Liver (tissue), 9 donors: ENCODE data around the gene UNC5CL. TPM values are rescaled to one million over a fixed set of nuclear protein-coding genes. Genes with fewer than 3 reads are reported as not detected.

Experiments used
- DNase-seq: peaks from one replicate; pipeline ENCODE4 v3.0.0-alpha.2; 2017; ENCODE audit warnings: low spot score
- H3K27ac ChIP-seq, 2 donors: one replicate each; pipeline ENCODE4 v1.7.0; 2013; ENCODE audit warnings: inconsistent platforms in 2 of 2, low read length in 2 of 2, control low read depth in 1 of 2, low read depth in 1 of 2, mild to moderate bottlenecking in 1 of 2
- H3K27me3 ChIP-seq, 4 donors: one replicate each; pipeline versions ENCODE4 v1.6.1 to v1.7.0; 2013; ENCODE audit warnings: low read length in 3 of 4, inconsistent platforms in 1 of 4, mild to moderate bottlenecking in 1 of 4, moderate library complexity in 1 of 4; ENCODE audit not compliant: control insufficient read depth in 4 of 4, insufficient read depth in 4 of 4
- H3K36me3 ChIP-seq, 4 donors: one replicate each; pipeline versions ENCODE4 v1.6.1 to v1.7.0; 2013; ENCODE audit warnings: low read length in 3 of 4, mild to moderate bottlenecking in 3 of 4, low read depth in 1 of 4, moderate library complexity in 1 of 4; ENCODE audit not compliant: control insufficient read depth in 4 of 4, insufficient read depth in 3 of 4
- H3K4me1 ChIP-seq, 4 donors: one replicate each; pipeline versions ENCODE4 v1.6.1 to v1.7.0; 2013; ENCODE audit warnings: low read length in 3 of 4, mild to moderate bottlenecking in 3 of 4, moderate library complexity in 1 of 4; ENCODE audit not compliant: control insufficient read depth in 4 of 4, insufficient read depth in 4 of 4
- H3K4me3 ChIP-seq, 3 donors: one replicate each; pipeline versions ENCODE4 v1.6.1 to v1.7.0; 2013; ENCODE audit warnings: low read length in 3 of 3, control low read depth in 1 of 3, low read depth in 1 of 3, mild to moderate bottlenecking in 1 of 3
- H3K9ac ChIP-seq, 2 donors: one replicate each; pipeline ENCODE4 v1.7.0; 2013; ENCODE audit warnings: low read length in 2 of 2, mild to moderate bottlenecking in 2 of 2, moderate library complexity in 2 of 2, control low read depth in 1 of 2, low read depth in 1 of 2
- H3K9me3 ChIP-seq, 4 donors: one replicate each; pipeline versions ENCODE4 v1.6.1 to v1.7.0; 2013; ENCODE audit warnings: low read length in 3 of 4; ENCODE audit not compliant: control insufficient read depth in 4 of 4
- HNF4A ChIP-seq, 2 donors: conservative IDR thresholded peaks; 2 replicates each; pipeline ENCODE4 v1.6.1; 2016; ENCODE audit warnings: antibody characterized with exemption in 2 of 2, mild to moderate bottlenecking in 2 of 2
- HNF4G ChIP-seq: IDR thresholded peaks from 2 replicates; pipeline ENCODE4 v1.6.1; 2016; ENCODE audit warnings: antibody characterized with exemption
- JUND ChIP-seq, 2 donors: IDR thresholded peaks; 2 replicates each; pipeline ENCODE4 v1.6.1; 2016; ENCODE audit warnings: antibody characterized with exemption in 2 of 2
- NR2F2 ChIP-seq: IDR thresholded peaks from 2 replicates; pipeline ENCODE4 v1.6.1; 2016; ENCODE audit warnings: antibody characterized with exemption
- RXRA ChIP-seq, 2 donors: IDR thresholded peaks; 2 replicates each; pipeline ENCODE4 v1.6.1; 2017 to 2018; ENCODE audit warnings: antibody characterized with exemption in 2 of 2, mild to moderate bottlenecking in 1 of 2
- SP1 ChIP-seq: IDR thresholded peaks from 2 replicates; pipeline ENCODE4 v1.6.1; 2018; ENCODE audit warnings: antibody characterized with exemption, mild to moderate bottlenecking
- TAF1 ChIP-seq: conservative IDR thresholded peaks from 2 replicates; pipeline ENCODE4 v1.6.1; 2016; ENCODE audit warnings: antibody characterized with exemption, mild to moderate bottlenecking
- WGBS: extraction: QIAGEN DNeasy Blood & Tissue Kit; methylation state at CpG from one replicate; pipeline ENCODE4 v1.1.7; 2013; 5-methylcytosine and 5-hydroxymethylcytosine counted together
- polyA plus RNA-seq, 2 donors: library from polyadenylated mRNA; stranded (reverse) in 1 of 2; unstranded in 1 of 2; fragments of 200-250 nt in 1 of 2; fragments of >200 nt in 1 of 2; fragmentation: Nextera tagmentation in 1 of 2; extraction: Ambion mirVana in 1 of 2; gene quantifications; one replicate each; pipeline versions ENCODE4 v1.2.1 to v1.2.3, GENCODE V29; 2013 to 2015
- total RNA-seq, 2 donors: library from RNA; depleted of rRNA; stranded (reverse); fragments of >200 nt; gene quantifications; one replicate each; pipeline ENCODE4 v1.2.3, GENCODE V29; 2014
- TF ChIP-seq, protein P1 (sequence below): IDR thresholded peaks from 2 replicates; pipeline ENCODE4 v1.6.1; 2016; ENCODE audit warnings: antibody characterized with exemption
- TF ChIP-seq, protein P2 (sequence below): IDR thresholded peaks from 2 replicates; pipeline ENCODE4 v1.6.1; 2016; ENCODE audit warnings: antibody characterized with exemption
- TF ChIP-seq, protein P3 (sequence below): fragments of 150-350 bp; IDR thresholded peaks from 2 replicates; pipeline ENCODE4 v1.5.1; 2017; ENCODE audit warnings: improper control_type of control experiment, low read depth, low read length; ENCODE audit not compliant: missing input control
- donor health status: healthy.
- donor health status: healthy.
- donor health status: healthy.
- donor health status: healthy.
- donor health status: healthy.

UNC5CL gene
- total and polyA plus RNA-seq, 4 donors, result 4.7 to 41.9 (median 17.2) TPM

- TF ChIP-seq JUND (IDR thresholded peaks at IDR 0.05), result no peak
- TF ChIP-seq, protein P1, sequence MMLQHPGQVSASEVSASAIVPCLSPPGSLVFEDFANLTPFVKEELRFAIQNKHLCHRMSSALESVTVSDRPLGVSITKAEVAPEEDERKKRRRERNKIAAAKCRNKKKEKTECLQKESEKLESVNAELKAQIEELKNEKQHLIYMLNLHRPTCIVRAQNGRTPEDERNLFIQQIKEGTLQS, result no peak
- no peak for TF ChIP-seq SP1
- no peak for TF ChIP-seq TAF1
- no peak for TF ChIP-seq HNF4G
- DNase-seq, result no peak
- 91% methylated on average over 2 of the region's 2 CpGs for WGBS
- Histone ChIP-seq H3K36me3 (no peaks in the 10 kb centered on the region), H3K27ac (no peak overlapping the region), H3K4me3 (no peak overlapping the region), H3K27me3 (no peaks in the 10 kb centered on the region), H3K9me3 (peaks cover 0 to 1% (median 0%) of the 10 kb centered on the region in 4 donors), H3K9ac (no peak overlapping the region), H3K4me1 (no peaks in the 10 kb centered on the region)
These were observed 60.2 kb downstream of the UNC5CL start for GRCh38 chr6:40978687-40979289.

GRCh38 chr6:40977695-40978094 is 61.3 kb downstream of the UNC5CL start:
- DNase-seq, result no peak
- Histone ChIP-seq H3K9me3 (peaks cover 0 to 1% (median 0%) of the 10 kb centered on the region in 4 donors), H3K36me3 (no peaks in the 10 kb centered on the region), H3K4me3 (no peak overlapping the region), H3K4me1 (no peaks in the 10 kb centered on the region), H3K27me3 (no peaks in the 10 kb centered on the region), H3K27ac (no peak overlapping the region), H3K9ac (no peak overlapping the region)
- WGBS, result 72% methylated on average over 2 of the region's 2 CpGs
- no peak for TF ChIP-seq HNF4G

- no peak for DNase-seq
- Histone ChIP-seq H3K36me3 (no peaks in the 10 kb centered on the region), H3K4me1 (no peaks in the 10 kb centered on the region), H3K27me3 (no peaks in the 10 kb centered on the region), H3K9me3 (peaks cover 0 to 1% (median 0%) of the 10 kb centered on the region in 4 donors), H3K9ac (no peak overlapping the region), H3K4me3 (no peak overlapping the region), H3K27ac (no peak overlapping the region)
- TF ChIP-seq RXRA (IDR thresholded peaks at IDR 0.05) (no peak), TAF1 (no peak), NR2F2 (no peak), HNF4A (conservative IDR thresholded peaks at IDR 0.05) (no peak)
- TF ChIP-seq, protein P2, sequence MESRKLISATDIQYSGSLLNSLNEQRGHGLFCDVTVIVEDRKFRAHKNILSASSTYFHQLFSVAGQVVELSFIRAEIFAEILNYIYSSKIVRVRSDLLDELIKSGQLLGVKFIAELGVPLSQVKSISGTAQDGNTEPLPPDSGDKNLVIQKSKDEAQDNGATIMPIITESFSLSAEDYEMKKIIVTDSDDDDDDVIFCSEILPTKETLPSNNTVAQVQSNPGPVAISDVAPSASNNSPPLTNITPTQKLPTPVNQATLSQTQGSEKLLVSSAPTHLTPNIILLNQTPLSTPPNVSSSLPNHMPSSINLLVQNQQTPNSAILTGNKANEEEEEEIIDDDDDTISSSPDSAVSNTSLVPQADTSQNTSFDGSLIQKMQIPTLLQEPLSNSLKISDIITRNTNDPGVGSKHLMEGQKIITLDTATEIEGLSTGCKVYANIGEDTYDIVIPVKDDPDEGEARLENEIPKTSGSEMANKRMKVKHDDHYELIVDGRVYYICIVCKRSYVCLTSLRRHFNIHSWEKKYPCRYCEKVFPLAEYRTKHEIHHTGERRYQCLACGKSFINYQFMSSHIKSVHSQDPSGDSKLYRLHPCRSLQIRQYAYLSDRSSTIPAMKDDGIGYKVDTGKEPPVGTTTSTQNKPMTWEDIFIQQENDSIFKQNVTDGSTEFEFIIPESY, result no peak
- TF ChIP-seq, protein P3, sequence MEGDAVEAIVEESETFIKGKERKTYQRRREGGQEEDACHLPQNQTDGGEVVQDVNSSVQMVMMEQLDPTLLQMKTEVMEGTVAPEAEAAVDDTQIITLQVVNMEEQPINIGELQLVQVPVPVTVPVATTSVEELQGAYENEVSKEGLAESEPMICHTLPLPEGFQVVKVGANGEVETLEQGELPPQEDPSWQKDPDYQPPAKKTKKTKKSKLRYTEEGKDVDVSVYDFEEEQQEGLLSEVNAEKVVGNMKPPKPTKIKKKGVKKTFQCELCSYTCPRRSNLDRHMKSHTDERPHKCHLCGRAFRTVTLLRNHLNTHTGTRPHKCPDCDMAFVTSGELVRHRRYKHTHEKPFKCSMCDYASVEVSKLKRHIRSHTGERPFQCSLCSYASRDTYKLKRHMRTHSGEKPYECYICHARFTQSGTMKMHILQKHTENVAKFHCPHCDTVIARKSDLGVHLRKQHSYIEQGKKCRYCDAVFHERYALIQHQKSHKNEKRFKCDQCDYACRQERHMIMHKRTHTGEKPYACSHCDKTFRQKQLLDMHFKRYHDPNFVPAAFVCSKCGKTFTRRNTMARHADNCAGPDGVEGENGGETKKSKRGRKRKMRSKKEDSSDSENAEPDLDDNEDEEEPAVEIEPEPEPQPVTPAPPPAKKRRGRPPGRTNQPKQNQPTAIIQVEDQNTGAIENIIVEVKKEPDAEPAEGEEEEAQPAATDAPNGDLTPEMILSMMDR, result no peak
- WGBS, result 88% methylated on average over 4 of the region's 4 CpGs
These were observed 61.9 kb downstream of the UNC5CL start for GRCh38 chr6:40977085-40977484.

Other genes starting within 250 kb of the UNC5CL start
- 10 to 100 TPM in 1 of 2 donors, under 1 TPM in 1; 0.25 to 64.9 TPM for gene TSPO2, start 3.2 kb upstream of the UNC5CL start, total RNA-seq
- gene TSPO2, start 3.2 kb upstream of the UNC5CL start, polyA plus RNA-seq, result under 1 TPM; 0.39 to 0.46 TPM
- 1 to 10 TPM in 1 of 2 donors, not detected in 1; 1.6 TPM for gene APOBEC2, start 14.0 kb upstream of the UNC5CL start, total RNA-seq
- 1 to 10 TPM in 1 of 2 donors, not detected in 1; 2.3 TPM for gene APOBEC2, start 14.0 kb upstream of the UNC5CL start, polyA plus RNA-seq
- 10 to 100 TPM; 20.1 to 25.1 TPM for gene OARD1, start 33.1 kb upstream of the UNC5CL start, total RNA-seq
- gene OARD1, start 33.1 kb upstream of the UNC5CL start, polyA plus RNA-seq, result 10 to 100 TPM; 20.9 to 28.6 TPM
- gene NFYA, start 33.8 kb upstream of the UNC5CL start, total RNA-seq, result 10 to 100 TPM; 15.1 to 28.4 TPM
- 1 to 10 TPM; 2.2 to 5.1 TPM for gene NFYA, start 33.8 kb upstream of the UNC5CL start, polyA plus RNA-seq
- 1 to 10 TPM in 1 of 2 donors, under 1 TPM in 1; 0.08 to 4.5 TPM for gene TREML1, start 115.1 kb upstream of the UNC5CL start, total RNA-seq
- gene TREML1, start 115.1 kb upstream of the UNC5CL start, polyA plus RNA-seq, result under 1 TPM in 1 of 2 donors, not detected in 1; 0.12 TPM
- gene TREM2, start 123.9 kb upstream of the UNC5CL start, total RNA-seq, result not detected
- under 1 TPM; 0.18 to 0.90 TPM for gene TREM2, start 123.9 kb upstream of the UNC5CL start, polyA plus RNA-seq
- 1 to 10 TPM in 1 of 2 donors, under 1 TPM in 1; 0.42 to 9.8 TPM for gene TREML2, start 161.9 kb upstream of the UNC5CL start, total RNA-seq
- under 1 TPM; 0.03 to 0.04 TPM for gene TREML2, start 161.9 kb upstream of the UNC5CL start, polyA plus RNA-seq
- under 1 TPM in 1 of 2 donors, not detected in 1; 0.08 TPM for gene TREML4, start 189.1 kb upstream of the UNC5CL start, total RNA-seq
- gene TREML4, start 189.1 kb upstream of the UNC5CL start, polyA plus RNA-seq, result under 1 TPM in 1 of 2 donors, not detected in 1; 0.31 TPM
- gene TREM1, start 247.5 kb upstream of the UNC5CL start, total RNA-seq, result 1 to 10 TPM in 1 of 2 donors, under 1 TPM in 1; 0.09 to 1.3 TPM
- under 1 TPM; 0.32 to 0.43 TPM for gene TREM1, start 247.5 kb upstream of the UNC5CL start, polyA plus RNA-seq